Fibroblast of mammary gland (primary cell): ENCODE data around the gene SRL.
A peak's percentile ranks its signal among the peaks of the same experiment; 100 is the strongest.
"Not testable (repeated sequence)": the region's sequence is repeated elsewhere in the genome, so short reads cannot be mapped to it uniquely, and the experiment has no call there.

Source experiments
- DNase-seq: peaks from one replicate; pipeline ENCODE4 v3.0.0-alpha.2; 2010; ENCODE audit warnings: low read depth
- H3K4me3 ChIP-seq: 2 replicates; pipeline ENCODE4 v1.5.1; 2011; ENCODE audit warnings: low read depth, mild to moderate bottlenecking, low read length, moderate library complexity; ENCODE audit not compliant: control insufficient read depth
- TF ChIP-seq, protein P1 (sequence below): conservative IDR thresholded peaks from 2 replicates; pipeline ENCODE4 v1.5.1; 2011; ENCODE audit warnings: low read depth, low read length, inconsistent platforms; ENCODE audit not compliant: control insufficient read depth, insufficient read depth

SRL gene

DNA sequence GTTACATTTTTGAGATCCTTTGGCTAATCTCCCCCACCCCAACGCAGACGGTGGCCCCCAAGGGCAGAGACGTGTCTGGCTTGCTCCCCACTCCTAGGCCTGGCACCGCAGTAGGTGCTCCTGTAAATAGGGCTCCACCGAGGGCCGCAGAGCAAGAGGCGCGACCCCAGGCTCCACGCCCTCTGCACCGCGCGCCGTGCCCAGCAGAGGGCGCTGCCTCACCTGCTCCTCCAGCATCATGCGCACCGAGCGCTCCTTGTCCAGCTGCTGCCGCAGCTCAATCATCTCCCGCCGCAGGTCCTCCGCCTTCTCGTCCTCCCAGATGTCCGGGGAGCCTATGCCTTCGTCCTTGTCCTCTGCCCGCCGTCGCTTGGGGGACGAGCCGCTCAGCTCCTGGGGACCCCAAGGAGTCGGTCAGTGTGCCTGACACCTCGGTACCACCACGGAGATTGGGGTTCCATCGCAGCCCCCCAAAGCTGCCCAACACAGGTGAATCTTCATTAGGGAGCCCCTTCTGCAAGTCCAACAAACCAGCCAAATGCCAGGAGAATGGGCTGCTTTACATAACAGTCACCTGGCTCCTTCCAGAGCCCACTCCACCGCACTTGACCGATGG lies 19.8 kb upstream of the SRL start:
- TF ChIP-seq, protein P1, sequence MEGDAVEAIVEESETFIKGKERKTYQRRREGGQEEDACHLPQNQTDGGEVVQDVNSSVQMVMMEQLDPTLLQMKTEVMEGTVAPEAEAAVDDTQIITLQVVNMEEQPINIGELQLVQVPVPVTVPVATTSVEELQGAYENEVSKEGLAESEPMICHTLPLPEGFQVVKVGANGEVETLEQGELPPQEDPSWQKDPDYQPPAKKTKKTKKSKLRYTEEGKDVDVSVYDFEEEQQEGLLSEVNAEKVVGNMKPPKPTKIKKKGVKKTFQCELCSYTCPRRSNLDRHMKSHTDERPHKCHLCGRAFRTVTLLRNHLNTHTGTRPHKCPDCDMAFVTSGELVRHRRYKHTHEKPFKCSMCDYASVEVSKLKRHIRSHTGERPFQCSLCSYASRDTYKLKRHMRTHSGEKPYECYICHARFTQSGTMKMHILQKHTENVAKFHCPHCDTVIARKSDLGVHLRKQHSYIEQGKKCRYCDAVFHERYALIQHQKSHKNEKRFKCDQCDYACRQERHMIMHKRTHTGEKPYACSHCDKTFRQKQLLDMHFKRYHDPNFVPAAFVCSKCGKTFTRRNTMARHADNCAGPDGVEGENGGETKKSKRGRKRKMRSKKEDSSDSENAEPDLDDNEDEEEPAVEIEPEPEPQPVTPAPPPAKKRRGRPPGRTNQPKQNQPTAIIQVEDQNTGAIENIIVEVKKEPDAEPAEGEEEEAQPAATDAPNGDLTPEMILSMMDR = peak; percentile 55

DNA sequence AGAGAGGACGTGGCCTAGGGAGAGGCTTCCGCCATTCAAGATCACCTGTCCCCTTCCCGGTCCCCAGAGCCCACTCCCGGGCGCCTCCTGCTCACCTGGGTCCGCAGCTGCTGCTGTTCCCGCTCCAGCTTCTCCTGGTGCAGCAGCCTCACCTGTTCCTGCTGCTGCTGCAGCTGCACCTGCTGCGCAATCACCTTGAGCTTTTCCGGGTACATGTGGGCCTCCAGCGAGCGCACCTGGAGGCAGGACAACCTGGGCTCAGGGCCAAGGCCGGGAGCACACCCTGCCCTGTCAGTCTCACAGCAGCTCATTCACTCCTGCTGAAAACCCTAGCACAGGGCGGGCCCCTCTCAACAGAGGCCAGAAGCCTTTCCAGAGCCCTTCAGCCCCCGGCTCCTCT lies 18.5 kb upstream of the SRL start:
- TF ChIP-seq, protein P1 = no peak
- H3K4me3 ChIP-seq = no peak overlapping the region

More for the DNA sequence above, 19.8 kb upstream of the SRL start:
- peak; percentile 44 for DNase-seq
- no peak overlapping the region for H3K4me3 ChIP-seq

DNA sequence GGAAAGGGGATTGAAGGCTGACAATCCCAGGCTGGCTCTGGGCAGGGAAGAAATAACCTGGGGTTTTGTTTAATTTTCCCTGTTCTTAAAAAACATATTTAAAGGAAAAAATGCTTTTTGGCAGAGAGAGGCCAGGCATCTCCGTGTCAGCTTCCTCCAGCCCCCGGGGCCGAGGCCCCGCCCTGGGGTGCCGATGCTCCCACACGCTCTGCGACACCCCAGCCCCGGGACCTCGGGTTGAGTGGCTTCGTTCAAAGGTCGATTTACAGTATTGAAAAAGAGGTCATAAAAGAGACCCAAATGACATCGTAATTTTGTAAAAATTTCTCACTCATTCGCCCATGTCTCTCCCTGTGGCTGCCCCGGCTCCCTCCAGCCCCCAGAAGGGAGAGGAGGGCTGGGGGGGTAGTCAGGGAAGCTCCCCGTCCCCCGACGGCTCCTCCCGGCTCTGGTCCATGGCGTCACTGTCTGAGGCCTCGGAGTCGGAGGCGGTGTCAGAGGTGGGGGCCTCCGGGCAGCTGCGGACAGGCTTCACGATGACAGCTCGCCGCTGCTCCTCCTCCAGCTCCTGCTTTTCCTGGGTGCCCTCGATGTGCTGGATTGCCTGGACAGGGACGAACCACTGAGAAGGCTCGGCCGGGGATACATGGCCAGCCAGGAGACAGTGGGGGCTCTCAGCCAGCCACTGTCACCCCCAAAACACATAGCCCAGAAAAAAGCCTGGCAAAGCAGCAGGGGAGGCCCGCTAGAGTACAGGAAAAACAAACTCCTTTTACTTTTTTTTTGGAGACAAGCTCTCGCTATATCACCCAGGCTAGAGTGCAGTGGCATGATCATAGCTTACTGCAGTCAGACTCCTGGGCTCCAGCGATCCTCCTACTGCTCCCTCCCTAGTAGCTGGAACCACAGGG lies 16.0 kb upstream of the SRL start:
- DNase-seq = peak; percentile 30
- TF ChIP-seq, protein P1 = no peak
- no peak overlapping the region for H3K4me3 ChIP-seq

More for the DNA sequence above, 18.5 kb upstream of the SRL start:
- no peak for DNase-seq

DNA sequence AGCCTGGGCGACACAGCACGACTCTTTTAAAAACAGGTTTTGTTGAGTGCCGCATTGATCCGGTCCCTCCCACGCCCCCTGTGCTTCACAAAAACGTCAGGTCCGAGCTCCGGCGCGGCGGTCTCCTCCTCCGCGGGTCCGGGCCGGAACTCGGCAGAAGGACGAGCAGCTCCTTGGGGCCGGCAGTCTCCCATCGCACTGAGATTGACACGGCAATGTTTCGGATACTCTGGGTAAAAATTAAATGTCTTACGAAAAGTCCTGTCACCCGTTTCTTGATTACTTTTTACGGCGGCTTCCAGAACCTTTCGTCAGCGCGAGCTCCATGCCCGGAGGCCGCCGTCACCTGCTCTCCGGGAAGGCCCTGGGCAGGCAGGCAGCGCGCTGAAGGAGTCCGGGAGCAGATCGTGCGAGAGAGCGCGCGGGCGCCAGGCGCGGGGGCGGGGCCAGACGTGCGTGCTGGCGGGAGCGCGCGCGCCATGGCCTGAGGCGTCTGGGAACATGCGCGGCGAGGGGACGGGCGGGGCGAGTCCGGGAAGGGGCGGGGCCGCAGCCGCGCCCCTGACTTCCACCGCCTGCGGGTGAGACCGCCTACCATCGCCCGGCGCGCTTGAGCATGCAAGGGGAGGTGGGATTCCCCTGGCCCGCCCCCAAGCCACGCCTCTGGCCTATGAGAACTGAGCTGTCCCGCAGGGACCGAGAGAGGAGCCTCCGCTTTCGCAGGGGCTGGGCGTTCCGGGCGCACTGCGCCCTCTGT lies 11.7 kb upstream of the SRL start:
- peak; percentile 98 for DNase-seq
- peak overlapping the region; percentile 67 for H3K4me3 ChIP-seq
- TF ChIP-seq, protein P1 = no peak

DNA sequence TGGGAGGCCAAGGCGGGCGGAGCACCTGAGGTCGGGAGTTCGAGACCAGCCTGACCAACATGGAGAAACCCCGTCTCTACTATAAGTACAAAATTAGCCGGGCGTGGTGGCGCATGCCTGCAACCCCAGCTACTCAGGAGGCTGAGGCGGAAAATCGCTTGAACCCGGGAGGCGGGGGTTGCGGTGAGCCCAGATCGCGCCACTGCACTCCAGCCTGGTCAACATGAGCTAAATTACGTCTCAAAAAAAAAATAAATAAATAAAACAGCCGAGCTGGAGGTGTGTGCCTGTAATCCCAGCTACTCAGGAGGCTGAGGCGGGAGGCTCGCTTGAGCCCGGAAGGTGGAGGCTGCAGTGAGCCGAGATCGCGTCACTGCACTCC lies 11.1 kb upstream of the SRL start:
- not testable (repeated sequence) for DNase-seq
- peak overlapping the region; percentile 67 for H3K4me3 ChIP-seq

DNA sequence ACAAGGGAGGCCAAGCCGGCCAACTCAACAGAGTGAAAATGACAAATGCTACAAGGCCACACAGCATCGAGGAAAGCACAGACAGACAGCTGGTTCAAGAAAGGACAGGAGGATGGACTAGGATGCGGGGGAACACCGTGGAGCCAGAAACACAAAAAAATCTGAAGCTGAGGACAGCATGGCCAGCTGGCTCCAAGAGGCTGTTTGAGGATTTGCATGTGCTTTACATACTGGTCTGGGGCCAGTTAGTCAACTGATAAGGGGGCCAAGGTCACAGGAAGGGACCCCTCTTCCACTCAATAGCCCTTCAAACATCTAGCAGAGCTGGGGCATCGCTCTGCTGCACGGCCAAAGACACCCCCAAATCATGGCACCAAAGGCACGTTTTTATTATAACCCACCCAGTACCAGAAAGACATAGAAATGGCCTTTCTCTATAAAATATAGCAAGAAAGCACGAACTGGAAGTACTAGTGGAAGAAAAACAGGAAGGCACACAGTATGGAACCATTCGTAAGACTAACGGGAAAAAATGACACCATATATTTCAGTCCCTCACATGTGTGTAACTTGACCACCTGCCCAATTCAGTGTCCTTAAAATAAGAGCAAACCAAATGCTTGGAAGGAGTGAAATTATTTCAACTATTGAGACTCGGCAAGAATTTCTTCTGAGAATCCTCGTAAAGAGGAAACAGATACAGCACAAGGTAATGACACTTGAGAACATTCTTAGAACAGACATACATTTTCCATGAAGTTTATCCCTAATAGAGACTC lies 7.8 kb upstream of the SRL start:
- H3K4me3 ChIP-seq = no peak overlapping the region
- DNase-seq = no peak
- TF ChIP-seq, protein P1 = no peak
